Bone marrow (tissue), 2 donors: Measurements from ENCODE around the gene ZNF616.
A peak's percentile ranks its signal among the peaks of the same experiment; 100 is the strongest.
"Not testable (repeated sequence)": the region's sequence is repeated elsewhere in the genome, so short reads cannot be mapped to it uniquely, and the experiment has no call there.

Experiments used
- DNase-seq, 2 donors: peaks; one replicate each; lab custom pipeline; 2025; lab: John Stamatoyannopoulos, UW

The ZNF616 gene

GRCh38 chr19:52110780-52111179 lies 29.0 kb downstream of the ZNF616 start:
- DNase-seq, result no peak

GRCh38 chr19:52102782-52103181 lies 37.0 kb downstream of the ZNF616 start:
- no peak for DNase-seq

- no peak for DNase-seq
Measured at GRCh38 chr19:52101866-52102562, 37.7 kb downstream of the ZNF616 start.

GRCh38 chr19:52099497-52100138 lies 40.1 kb downstream of the ZNF616 start:
- DNase-seq, result no peak

- DNase-seq, result not testable (repeated sequence)
Measured at GRCh38 chr19:52096416-52096815, 43.3 kb downstream of the ZNF616 start.

- DNase-seq, result peak; percentile 52 to 75
Measured at GRCh38 chr19:52095172-52096014, 44.3 kb downstream of the ZNF616 start, which contains the start of gene ZNF841. ZNF841 (minus strand) TSS chr19:52095765; CDS start chr19:52084801, 10,964 bp downstream.

GRCh38 chr19:52094526-52095130 lies 45.1 kb downstream of the ZNF616 start:
- no peak for DNase-seq

- no peak for DNase-seq
Measured at GRCh38 chr19:52086481-52086880, 53.3 kb downstream of the ZNF616 start.

- no peak for DNase-seq
Measured at GRCh38 chr19:52070496-52070895, 69.2 kb downstream of the ZNF616 start.

- no peak for DNase-seq
Measured at GRCh38 chr19:52069653-52070052, 70.1 kb downstream of the ZNF616 start.

GRCh38 chr19:52066258-52066863 lies 73.4 kb downstream of the ZNF616 start:
- DNase-seq, result no peak

GRCh38 chr19:52065399-52065798 lies 74.3 kb downstream of the ZNF616 start:
- no peak for DNase-seq
